ENCODE data around the gene P3R3URF. TPM values are rescaled to one million over a fixed set of nuclear protein-coding genes. Genes with fewer than 3 reads are reported as not detected.

The P3R3URF gene
- total and polyA plus RNA-seq, 9 of the 15 experiments (the other 6 are each of a cell fraction or from before 2014, with no cell fraction given): not detected

- no peak for TF ChIP-seq BRCA1 (IDR thresholded peaks at IDR 0.05)
- no peak for TF ChIP-seq BRCA1 (CRISPR knock-in tag; IDR thresholded peaks at IDR 0.05)
- TF ChIP-seq JUND (IDR thresholded peaks at IDR 0.05; ENCODE audit: borderline replicate concordance, low read depth, low read length): peak; percentile 96
- peak; percentile 93; the same call in 2 of the 3 replicates for TF ChIP-seq JUND (tag; IDR thresholded peaks at IDR 0.05; ENCODE audit: borderline replicate concordance, low read depth, low read length)
- peak; percentile 86; the same call in 1 of the 2 replicates for TF ChIP-seq HDGF (IDR thresholded peaks at IDR 0.05)
- TF ChIP-seq, protein P1, sequence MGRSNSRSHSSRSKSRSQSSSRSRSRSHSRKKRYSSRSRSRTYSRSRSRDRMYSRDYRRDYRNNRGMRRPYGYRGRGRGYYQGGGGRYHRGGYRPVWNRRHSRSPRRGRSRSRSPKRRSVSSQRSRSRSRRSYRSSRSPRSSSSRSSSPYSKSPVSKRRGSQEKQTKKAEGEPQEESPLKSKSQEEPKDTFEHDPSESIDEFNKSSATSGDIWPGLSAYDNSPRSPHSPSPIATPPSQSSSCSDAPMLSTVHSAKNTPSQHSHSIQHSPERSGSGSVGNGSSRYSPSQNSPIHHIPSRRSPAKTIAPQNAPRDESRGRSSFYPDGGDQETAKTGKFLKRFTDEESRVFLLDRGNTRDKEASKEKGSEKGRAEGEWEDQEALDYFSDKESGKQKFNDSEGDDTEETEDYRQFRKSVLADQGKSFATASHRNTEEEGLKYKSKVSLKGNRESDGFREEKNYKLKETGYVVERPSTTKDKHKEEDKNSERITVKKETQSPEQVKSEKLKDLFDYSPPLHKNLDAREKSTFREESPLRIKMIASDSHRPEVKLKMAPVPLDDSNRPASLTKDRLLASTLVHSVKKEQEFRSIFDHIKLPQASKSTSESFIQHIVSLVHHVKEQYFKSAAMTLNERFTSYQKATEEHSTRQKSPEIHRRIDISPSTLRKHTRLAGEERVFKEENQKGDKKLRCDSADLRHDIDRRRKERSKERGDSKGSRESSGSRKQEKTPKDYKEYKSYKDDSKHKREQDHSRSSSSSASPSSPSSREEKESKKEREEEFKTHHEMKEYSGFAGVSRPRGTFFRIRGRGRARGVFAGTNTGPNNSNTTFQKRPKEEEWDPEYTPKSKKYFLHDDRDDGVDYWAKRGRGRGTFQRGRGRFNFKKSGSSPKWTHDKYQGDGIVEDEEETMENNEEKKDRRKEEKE (IDR thresholded peaks at IDR 0.05; ENCODE audit: borderline replicate concordance in 1 of 2, control insufficient read depth in 1 of 2, low read depth in 2 of 2, low read length in 1 of 2): no peak
- TF ChIP-seq DPF2 (IDR thresholded peaks at IDR 0.05): peak; percentile 100
- no peak for TF ChIP-seq RBM39 (optimal IDR thresholded peaks at IDR 0.05; ENCODE audit: low read depth, low read length)
- TF ChIP-seq EZH2 (IDR thresholded peaks at IDR 0.05; ENCODE audit: borderline replicate concordance, low read depth, low read length): no peak
- peak; percentile 26; the same call in 1 of the 2 replicates for TF ChIP-seq ZBTB40 (IDR thresholded peaks at IDR 0.05)
- TF ChIP-seq ZBTB40 (CRISPR knock-in tag; IDR thresholded peaks at IDR 0.05): no peak
- peak; percentile 45; the same call in 1 of the 2 replicates for TF ChIP-seq ZNF24 (IDR thresholded peaks at IDR 0.05)
- TF ChIP-seq ZNF395 (CRISPR knock-in tag; IDR thresholded peaks at IDR 0.05): peak; percentile 97
- no peak for TF ChIP-seq ARID2 (IDR thresholded peaks at IDR 0.05)
These were observed 17.7 kb downstream of the P3R3URF start (continued) for GRCh38 chr1:46158312-46159281.
